Measurements from ENCODE around the gene RNF169.
"Not testable (repeated sequence)": the region's sequence is repeated elsewhere in the genome, so short reads cannot be mapped to it uniquely, and the experiment has no call there.

Gene RNF169

DNA sequence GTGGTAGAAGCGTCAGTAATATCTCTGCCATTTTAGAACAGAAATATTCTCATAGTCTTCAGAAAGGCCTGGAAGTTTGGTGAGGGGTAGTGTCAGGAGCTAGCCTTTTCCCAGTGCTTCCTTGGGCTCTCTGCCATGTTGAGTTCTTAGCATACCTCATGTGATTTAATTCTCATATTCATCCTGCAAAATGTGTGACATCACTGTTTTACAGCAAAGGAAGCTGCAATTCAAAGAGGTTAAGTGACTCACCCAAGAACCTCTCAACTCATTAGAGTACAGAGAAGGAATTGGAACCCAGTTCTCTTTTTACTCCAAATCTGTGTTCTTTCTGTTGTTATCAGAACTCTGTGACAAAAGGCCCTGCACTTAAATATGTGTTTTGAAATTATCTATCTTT is 72.1 kb downstream of the RNF169 start:
- DNase-seq (ENCODE audit: low read depth), result peak; percentile 93
- no peak for TF ChIP-seq CTCF (conservative IDR thresholded peaks at IDR 0.05; ENCODE audit: low read length)

DNA sequence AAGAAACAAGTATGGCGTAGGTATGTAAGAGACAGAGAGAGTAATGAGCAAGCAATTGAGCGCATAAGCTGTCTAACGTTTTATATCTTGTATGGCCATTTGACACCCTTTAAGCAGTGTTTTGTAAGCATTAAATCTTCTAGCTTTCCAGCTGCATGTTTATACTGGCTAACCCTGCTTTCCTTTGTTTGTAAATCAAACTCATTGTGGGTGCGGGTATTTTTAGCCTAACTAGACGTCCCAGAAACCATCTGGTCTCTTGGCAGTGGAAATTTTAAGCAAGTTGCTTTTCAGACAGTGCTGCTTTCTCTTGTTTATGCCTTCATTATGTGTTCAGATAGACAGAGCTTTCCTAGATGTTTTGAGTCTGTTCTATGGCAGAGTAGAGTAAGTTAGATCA is 73.5 kb downstream of the RNF169 start:
- peak; percentile 77 for DNase-seq (ENCODE audit: low read depth)
- H3K4me3 ChIP-seq (ENCODE audit: low read length), result no peak overlapping the region
- TF ChIP-seq CTCF (conservative IDR thresholded peaks at IDR 0.05; ENCODE audit: low read length), result no peak

More for the DNA sequence above, 72.1 kb downstream of the RNF169 start:
- no peak overlapping the region for H3K4me3 ChIP-seq (ENCODE audit: low read length)

- H3K4me3 ChIP-seq (ENCODE audit: low read length), result no peak overlapping the region
- no peak for DNase-seq (ENCODE audit: low read depth)
- no peak for TF ChIP-seq CTCF (conservative IDR thresholded peaks at IDR 0.05; ENCODE audit: low read length)
Observed at GRCh38 chr11:74824285-74824982, 75.8 kb downstream of the RNF169 start.

- DNase-seq (ENCODE audit: low read depth), result not testable (repeated sequence)
Observed at GRCh38 chr11:74825596-74825995, 76.9 kb downstream of the RNF169 start.

DNA sequence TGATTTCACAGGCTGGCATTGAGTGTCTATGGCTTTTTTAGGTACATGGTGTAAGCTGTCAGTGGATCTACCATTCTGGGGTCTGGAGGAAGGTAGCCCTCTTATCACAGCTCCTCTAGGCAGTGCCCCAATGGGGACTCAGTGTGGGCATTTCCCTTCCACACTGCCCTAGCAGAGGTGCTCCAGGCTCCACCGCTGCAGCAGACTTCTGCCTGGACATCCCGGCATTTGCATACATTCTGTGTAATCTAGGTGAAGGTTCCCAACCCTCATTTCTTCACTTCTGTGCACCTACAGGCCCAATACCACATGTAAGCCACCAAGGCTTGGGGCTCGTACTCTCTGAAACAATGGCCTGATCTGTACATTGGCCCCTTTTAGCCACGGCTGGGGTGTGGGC is 78.3 kb downstream of the RNF169 start:
- no peak for DNase-seq (ENCODE audit: low read depth)
- no peak for TF ChIP-seq CTCF (conservative IDR thresholded peaks at IDR 0.05; ENCODE audit: low read length)

More at GRCh38 chr11:74825596-74825995, 76.9 kb downstream of the RNF169 start:
- H3K4me3 ChIP-seq (ENCODE audit: low read length), result not testable (repeated sequence)

GRCh38 chr11:74837191-74837590 is 88.5 kb downstream of the RNF169 start:
- no peak for TF ChIP-seq CTCF (conservative IDR thresholded peaks at IDR 0.05; ENCODE audit: low read length)
- peak; percentile 44 for DNase-seq (ENCODE audit: low read depth)
- H3K4me3 ChIP-seq (ENCODE audit: low read length), result no peak overlapping the region

More for the DNA sequence above, 78.3 kb downstream of the RNF169 start:
- no peak overlapping the region for H3K4me3 ChIP-seq (ENCODE audit: low read length)

DNA sequence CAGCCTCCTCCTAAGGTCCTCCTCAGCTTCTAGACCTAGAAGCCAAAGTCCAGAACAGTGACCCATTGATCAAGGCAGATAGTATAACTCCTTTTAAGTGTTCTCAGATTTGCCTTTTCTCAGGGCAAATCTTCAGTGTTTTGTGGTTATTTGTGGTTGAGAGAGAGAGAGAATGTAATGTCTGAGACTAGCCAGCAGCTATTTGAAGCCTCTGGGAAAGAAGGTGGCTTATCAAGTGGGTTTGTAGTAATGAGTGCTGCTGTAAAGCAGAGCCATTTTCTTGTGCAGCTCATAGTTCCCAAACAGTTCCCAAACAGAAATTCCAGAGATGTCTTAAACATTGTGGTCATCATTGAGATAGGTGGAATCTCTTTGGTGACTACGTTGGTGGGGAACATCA is 89.5 kb downstream of the RNF169 start:
- no peak for TF ChIP-seq CTCF (conservative IDR thresholded peaks at IDR 0.05; ENCODE audit: low read length)
- no peak overlapping the region for H3K4me3 ChIP-seq (ENCODE audit: low read length)
- peak; percentile 21 for DNase-seq (ENCODE audit: low read depth)

Measured in AG10803 (cell line).